ENCODE results near the gene LRP1-AS.
"Not testable (repeated sequence)": the region's sequence is repeated elsewhere in the genome, so short reads cannot be mapped to it uniquely, and the experiment has no call there.

Gene LRP1-AS

DNA sequence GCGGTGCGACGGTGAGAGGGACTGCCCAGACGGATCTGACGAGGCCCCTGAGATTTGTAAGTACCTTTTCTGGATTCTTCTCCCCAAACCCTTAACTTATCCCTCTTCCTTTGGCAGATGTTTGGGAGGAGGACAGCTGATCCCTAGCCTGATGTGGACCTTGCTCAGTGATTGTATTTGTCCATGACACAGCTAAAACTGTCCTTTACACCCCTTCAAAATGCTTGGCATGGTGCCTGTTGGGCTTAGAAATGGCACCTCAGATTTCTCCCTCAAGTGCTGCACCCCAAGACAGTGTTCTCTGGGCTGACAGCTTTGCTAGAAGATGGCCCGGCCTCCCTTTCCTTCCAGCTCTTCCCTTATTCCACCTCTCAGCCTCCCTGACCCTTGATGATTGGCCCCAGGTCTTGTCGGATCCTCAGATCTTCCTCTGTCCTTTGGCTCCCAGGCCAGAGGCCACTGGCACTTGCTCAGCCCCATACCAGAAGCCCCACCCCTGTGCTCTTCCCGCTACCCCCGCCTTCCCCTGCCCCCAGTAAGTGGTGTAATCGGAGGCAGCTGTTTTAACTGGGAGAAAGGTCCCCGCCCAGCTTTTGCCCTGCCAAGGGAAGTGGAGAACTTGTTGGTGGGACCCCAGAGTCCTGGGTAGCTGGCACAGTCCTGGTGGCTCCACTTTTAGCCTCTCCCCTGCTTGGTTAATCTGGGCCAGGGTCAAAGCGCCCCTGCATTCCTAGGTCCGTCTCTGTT, 8.7 kb downstream of the LRP1-AS start:
- DNase-seq: no peak

DNA sequence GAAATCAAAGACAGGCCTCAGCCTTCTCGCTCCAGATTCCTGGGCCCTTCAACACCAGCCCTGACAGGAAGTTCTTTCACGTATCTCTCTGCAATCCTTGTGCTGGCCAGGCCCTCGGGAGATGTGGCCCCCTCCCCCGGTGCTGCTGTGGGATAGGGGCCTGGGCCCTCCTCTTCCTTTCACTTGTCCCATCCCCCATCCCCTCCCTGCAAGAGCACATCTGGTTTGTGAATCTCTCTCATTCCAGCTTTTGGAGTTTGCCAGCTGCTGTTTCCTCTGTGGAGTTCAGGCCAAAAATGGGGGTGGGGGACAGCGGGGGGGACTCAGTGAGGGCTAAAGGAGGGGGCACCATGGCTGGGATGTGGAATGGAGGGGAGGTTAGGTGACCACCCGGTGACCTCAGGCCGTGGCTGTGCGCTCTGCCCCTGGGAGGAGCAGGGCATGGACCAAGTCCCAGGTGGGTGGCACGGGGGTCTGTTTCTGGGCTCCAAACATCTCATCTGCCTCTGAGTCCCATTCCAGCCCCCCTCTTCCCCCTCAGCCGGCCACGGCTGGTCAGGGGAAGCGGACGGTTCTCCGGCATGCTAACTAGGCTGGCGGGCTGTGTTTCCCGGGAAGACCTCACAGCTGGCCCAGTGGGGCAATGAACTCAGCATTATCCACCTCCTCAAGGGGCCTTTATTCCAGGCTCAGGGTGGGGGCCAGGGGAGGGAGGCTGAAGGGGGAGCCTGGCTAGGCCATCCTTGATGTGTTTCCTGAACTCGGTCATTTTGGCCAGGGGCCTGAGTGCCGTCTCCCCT, 11.7 kb downstream of the LRP1-AS start:
- no peak for DNase-seq

DNA sequence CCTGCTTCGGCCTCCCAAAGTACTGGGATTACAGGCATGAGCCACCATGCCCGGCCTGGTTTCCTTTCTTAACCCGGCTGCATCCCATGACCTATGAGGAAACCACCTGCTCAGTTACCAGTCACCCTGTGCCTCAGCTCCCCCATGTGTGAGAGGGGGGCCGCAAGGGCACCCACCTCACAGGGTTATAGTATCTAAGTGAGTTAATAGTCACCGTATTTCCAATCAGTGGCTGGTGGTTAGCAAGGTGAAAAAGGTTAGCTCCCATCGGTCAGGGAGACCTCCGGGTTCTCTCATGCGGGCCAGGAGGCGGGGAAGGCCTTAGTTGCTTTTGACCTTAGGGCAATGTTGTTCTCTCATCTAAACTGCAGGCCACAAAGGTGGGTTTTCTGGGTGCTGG, 12.5 kb downstream of the LRP1-AS start:
- DNase-seq: no peak

DNA sequence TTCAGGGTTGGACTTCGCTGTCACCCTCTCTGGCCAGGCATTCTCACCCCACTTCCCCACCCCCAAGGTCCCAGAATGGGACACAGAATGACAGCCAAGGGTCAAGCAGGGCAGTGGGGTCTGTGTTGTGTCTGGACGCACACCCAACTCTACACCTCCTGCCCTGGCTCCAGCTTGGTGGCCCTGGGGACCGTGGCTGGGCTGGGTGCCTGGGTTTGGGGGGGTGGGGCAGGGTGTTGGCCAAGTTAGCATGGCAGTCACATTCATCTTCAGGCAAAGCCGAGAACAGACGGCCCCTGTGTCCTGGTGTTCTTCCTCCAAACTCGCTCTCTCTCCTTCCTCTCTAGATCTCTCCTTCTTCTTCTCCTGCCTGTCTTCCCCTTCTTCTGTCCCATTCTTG, 13.5 kb downstream of the LRP1-AS start:
- no peak for DNase-seq

DNA sequence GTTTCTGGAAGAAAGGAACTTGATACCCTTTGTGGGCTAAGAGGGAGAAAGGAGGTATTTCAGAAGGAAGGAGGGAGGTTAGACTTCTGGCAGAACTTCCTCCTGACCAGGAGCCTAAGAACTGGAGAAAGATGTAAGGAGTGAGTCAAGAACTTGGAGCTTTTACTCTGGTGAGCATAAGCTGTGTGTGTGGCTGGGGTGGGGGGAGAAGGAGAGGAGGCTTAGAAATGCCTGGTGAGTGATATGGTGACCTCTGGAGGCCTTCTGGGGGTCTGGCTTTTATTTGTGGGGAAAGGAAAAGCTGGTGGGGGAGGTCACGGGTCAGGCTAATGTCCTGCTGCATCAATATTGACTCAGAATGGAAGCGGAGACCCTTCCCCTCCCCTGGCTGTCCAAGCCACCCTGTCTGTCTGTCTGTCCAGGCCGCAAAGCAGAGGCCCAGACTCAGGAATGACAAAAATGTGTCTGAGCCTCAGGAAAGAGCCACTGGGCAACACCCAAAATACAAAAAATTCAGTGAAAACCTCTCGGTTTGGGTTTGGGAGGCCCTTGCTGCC, 14.3 kb downstream of the LRP1-AS start:
- DNase-seq: no peak

DNA sequence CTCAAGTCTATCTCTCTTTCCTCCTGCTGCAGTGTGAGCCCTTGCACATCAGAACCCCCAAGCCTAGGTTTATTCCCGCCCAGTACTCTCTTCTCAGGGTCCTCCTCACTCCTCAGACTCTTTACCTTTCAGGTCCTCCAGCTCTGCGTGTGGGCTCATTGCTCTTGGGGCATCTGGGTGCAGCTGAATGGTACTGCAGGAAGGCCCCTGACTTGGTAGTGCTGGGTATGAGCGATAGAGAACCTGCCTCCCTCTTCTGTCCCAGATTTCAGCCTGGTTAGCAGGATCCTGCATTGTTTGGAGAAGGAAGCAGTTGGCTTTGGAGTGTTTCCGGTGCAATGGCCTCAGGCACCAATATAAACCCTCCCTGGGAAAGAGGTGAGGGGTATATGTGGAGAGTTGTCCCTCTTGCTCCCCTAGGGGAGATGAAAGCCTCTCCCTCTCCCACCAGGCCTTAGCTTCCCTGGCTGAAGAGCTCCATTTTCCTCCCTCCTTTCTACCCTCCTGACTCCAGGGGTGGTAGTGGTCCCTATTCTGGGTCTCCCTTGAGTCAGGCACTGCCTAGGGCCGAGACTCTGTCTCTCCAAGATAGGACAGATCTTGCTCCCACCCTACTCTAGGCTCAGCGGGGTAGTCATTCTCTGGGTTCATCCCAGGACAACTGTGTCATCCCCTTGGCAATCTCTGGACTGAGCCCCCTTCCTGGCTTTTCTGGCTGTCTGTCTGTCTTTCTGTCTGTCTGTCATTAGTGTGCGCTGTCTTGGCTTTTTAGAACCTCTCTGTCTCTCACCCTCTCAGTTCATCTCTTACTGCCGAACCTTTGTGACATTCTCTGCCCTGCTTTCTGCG, 15.3 kb downstream of the LRP1-AS start:
- DNase-seq: no peak

DNA sequence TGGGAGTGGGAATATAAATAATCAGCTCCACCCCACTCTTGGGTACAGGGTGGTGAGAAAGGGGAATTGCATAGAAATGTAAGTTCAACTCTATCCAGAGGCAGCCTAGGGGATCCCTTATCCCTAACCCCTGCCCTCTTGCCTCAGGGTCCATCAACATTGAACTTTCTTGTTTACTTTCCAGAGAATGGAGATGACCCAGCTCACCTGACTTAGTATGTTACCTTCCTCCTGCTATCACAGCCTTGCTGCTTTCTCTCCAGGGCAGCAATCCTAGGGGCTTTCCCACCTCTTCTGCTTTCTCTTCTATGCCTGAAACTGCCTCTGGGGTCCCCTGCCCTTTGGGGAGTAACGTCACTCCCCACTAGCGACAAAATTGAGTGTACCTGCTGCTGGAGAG, 16.5 kb downstream of the LRP1-AS start:
- DNase-seq: no peak

DNA sequence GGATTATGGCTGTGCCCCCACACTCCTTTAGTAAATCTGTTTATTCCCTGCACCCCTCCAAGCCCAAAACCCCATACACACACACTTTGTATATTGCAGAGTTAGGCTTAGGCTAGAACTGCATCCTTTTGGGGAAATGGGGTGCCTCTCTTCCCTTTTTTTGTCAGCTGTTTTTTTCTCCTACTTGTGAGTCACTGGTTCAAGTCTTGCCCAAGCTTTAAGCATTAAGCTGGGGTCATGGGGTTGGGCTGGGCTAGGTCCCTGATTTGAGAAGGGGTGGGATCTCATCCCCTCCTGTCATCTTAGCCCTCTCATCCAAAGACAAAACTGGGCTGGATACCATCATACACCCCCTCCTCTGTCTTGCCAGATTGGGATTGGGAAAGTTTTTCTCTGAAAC, 17.5 kb downstream of the LRP1-AS start:
- DNase-seq: no peak

DNA sequence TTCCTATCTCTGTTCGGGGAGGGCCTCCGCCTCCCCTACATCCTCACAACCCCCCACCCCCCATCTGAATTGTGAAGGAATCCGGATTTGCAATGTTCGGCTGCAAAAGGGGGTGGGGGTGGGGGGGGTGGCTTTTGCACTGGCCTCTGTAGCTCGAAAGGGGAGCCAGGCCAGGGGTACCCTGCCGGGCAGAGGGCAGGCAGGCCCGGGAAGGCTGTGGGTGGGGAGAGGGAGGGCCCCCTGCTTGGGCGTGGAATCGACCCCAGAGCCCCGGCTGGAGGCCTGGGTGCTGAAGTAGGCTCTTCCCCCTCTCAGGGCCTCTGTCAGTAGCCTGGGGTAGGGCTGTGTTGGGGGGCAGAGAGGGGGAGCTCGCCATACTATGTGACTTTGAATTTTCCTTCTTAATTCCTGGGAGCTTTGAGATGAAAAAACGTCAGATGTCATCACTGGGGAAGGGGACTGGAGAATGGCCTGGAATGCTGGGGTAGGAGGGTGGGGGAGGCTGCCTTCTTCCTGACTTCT, 18.0 kb downstream of the LRP1-AS start:
- no peak for DNase-seq

DNA sequence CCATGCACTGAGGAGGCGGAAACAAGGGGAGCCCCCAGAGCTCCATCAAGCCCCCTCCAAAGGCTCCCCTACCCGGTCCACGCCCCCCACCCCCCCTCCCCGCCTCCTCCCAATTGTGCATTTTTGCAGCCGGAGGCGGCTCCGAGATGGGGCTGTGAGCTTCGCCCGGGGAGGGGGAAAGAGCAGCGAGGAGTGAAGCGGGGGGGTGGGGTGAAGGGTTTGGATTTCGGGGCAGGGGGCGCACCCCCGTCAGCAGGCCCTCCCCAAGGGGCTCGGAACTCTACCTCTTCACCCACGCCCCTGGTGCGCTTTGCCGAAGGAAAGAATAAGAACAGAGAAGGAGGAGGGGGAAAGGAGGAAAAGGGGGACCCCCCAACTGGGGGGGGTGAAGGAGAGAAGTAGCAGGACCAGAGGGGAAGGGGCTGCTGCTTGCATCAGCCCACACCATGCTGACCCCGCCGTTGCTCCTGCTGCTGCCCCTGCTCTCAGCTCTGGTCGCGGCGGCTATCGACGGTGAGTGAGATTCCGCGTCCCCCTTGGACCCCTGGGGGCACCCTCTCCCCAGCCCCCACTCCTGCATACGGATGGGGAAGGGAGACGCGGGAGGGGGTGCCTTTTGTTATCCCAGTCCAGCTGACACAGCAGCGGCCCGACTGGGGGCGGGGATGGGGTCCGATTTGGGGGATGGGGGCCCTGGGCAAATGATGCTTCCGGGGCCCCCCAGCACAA, 18.7 kb downstream of the LRP1-AS start:
- no peak for DNase-seq

DNA sequence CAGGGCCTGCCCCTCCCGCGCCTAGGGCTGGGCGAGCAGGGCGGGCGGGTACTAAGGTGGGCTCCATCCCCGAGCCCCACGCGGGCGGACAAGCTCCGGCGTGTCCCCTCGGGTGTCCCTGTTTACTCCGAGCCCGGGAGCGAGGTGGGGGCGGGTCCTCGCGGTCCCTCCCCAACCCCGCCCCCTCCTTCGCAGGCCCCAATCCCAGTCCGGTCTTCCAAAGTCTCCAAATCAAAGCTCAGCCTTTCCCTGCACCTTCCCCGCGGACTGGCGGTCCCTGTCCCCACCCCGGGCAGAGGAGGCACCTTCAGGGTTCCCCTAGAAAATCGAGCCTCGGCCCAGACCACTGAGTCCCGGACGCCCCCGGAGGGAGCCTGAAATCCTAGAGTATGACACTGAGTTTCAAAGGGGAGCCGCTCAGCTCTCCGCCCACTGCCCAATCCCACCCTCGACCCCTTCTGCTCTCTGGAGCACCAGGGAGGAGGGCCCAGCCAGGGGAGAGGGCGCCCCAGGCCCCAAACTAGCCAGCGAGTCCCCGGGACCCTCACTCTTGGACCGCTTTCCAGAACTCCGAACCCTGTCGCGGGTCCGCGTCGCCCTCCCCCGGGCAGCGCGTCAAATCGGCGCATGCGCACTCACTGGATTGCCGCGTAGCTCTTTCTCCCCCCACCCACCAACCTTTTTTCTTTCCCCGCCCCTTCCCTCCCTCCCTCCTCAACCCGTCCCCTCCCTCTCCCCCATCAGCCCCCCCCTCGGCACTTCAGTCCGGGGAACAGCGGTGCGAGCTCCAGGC, 19.5 kb downstream of the LRP1-AS start, which contains the start of gene LRP1:
Gene LRP1, plus strand, starts transcription at position 758 of the 793 bp plus-strand sequence. CDS start 482 bp downstream, outside the sequence.
- peak; percentile 82 to 85 for DNase-seq

DNA sequence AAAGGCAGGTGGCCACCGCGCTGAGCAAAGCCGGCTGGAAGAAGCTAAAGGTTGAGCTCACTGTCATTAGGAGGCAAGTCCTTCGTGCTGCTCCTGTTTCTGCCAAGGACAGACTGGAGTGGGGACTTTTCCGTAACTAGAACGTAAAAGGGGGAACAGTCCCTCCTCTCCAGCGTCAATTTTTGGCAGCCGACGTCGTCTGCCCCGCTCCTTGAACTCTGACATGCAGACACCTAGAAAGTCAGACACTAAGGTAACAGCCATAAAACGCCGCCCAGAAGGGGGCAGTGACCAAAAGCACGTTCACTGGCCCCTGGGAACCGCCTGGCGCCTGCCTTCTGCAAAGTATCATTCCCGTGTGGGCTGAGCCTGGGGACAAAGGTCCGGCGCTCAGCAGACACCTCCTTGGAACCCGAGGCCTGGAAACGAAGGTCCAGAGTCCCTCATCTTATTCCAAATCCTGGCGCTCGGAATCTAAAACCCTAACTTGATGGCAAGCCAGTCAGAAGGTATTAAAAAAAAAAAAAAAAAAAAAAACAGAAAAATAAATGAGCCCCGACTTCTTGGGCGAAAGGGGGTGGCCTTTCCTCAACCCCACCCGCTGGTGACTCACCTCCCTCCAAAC, 20.2 kb downstream of the LRP1-AS start:
- DNase-seq: peak; percentile 75 to 79

DNA sequence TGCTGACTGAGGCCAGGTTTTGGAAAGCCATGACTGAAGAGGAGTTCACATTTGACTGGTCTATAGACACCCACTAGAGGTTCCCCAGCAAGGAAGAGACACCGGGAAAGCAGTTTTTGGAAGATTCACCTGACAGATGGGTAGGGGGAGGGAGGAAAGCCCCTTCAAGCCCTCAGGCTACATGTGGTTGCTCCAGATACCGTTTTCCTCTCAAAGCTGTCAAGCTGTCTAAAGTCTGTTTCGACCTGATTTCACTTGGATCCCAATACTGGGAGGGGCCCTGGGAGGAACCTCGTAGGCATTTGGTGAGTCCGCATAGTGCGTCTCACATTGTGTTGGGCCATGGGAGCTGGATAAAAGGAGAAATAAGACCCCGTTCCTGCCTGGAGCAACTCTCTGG, 20.9 kb downstream of the LRP1-AS start:
- DNase-seq: no peak

DNA sequence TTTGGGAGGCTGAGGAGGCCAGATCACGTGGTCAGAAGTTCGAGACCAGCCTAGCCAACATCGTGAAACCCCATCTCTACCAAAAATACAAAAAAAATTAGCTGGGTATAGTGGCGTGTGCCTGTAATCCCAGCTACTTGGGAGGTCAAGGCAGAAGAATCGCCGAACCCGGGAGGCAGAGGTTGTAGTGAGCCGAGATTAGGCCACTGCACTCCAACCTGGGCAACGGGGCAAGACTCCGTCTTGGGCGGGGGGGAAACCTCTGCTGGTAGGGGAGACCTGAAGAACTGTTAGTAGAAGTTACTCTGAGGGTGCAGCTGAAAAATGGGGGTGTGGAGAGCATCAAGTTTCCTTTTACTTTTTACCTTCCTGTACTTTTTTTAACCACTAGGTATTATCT, 21.4 kb downstream of the LRP1-AS start:
- DNase-seq: no peak

DNA sequence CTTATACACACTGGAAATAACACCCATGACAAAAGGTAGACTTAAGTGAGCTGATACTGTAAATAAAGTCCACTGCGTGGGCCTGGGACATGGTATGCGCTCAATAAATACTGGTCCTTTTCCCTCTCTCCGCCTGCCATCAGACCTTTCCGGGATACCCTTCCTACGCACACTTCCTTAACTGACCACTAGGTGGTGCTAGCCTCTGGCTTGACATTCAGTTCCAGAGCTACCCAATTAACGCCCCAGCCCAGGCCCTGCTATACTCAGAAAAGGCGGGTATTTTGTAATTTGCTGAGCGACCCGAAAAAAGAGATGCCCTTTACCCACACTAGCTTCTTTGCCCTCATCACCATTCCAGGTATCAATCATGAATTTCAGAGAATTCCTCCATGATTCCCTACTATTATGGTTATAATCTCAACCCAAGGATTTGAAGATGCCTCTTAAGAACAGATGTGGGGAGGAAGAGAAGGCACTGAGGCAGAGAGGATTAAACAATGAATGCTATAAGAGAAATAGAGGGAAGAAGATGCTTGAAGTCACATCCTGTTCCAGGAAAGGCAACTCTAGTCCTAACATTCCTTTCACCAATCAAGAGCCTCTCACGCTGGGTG, 23.1 kb downstream of the LRP1-AS start:
- peak; percentile 69 to 81 for DNase-seq

DNA sequence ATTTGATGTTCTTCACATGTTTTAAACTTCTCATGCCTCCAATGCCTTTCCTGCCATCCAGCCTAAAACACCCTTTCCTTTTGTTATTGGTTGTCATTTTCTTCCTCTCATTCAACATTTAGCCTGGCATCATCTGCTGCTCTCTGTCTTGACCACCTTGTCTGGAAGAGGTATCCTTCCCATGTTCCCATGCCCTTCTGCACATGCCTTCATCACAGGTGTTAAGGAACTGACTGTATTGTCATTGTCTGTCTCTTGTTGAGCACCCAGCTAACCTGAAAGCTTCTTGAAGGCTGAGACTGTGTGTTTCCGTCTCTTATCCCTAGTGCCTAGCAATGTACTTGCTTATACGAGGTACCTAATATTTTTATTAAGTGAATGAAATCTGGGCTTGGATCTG, 23.6 kb downstream of the LRP1-AS start:
- no peak for DNase-seq

DNA sequence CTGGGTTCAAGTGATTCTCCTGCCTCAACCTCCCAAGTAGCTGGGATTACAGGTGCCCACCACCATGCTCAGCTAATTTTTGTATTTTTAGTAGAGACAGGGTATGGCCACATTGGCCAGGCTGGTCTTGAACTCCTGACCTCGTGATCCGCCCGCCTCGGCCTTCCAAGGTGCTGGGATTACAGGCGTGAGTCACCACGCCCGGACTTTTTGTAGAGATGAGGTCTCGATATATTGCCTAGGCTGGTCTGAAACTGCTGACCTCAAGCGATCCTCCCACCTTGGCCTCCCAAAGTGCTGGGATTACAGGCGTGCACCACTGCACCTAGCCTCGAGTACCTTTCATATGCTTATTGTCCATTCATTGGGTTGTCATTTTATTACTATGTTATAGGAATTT, 26.7 kb downstream of the LRP1-AS start:
- DNase-seq: not testable (repeated sequence)

DNA sequence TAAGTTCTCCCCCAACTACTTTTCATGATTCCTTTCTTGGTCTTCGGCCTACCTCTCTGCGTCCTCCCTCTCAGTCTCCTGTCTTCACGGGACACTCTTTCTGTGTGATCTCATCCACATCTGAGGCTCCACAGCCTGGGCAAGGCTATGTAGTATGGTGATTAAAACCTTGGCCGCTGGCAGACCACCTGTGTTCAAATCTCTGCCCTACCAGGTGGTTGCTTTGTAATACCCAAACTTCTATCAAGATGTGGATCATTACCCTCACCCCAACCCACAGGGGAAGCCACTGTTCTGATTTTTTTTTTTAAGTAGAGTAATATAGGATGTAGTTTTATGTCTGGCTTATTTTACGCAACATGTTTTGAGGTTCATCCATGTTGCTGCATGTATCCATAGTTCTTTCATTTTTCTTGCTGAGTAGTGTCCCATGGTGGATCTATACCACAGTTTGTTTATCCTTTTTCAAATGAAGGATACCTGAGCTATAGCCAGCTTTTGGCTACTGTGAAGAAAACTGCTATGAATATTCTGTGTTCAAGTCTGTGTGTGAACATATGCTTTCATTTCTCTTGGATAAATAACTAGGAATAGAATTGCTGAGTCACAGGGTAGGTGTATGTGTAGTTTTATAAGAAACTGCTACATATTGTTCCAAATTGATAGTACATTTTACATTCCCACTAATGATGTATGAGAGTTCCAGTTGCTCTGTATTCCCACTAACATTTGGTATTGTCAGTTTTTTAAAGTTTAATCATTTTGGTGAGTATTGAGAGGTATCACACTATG, 27.9 kb downstream of the LRP1-AS start:
- DNase-seq: no peak

DNA sequence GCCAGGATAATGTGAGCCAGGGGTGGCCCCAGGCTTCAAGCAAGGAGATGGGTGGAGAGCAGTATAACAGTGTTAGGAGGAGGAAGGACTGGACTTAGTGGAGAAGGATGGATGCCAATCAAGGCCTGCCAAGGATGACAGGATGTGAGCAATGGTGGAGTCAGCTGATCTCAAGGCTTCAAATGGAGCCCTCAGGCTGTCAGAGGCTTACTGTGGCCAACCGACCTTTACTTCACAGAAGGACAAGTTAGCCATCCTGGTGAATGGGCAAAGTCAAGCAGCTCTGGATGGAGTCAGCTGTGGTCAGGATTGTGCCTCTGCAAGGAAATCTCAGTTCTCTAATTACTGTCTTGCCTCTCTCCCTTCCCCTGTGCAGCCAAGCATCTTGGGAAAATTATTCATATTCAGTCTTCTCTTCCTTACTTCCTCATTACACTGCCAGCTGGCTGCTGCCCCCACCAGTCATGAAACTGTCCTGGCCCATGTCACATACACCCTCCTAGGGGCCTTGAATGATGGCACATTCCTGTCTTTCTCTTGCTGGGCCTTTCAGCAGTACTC, 28.6 kb downstream of the LRP1-AS start:
- DNase-seq: no peak
